ENCODE data around the gene HIVEP3.
"Not testable (repeated sequence)": the region's sequence is repeated elsewhere in the genome, so short reads cannot be mapped to it uniquely, and the experiment has no call there.

Gene HIVEP3

GRCh38 chr1:41918450-41919043 lies at the start of gene HIVEP3:
HIVEP3 (minus strand) TSS chr1:41918922.
- in situ Hi-C loops (cut with HindIII; ENCODE audit: low sequenced_read_pairs) = no loop called here

- in situ Hi-C loops (cut with HindIII; ENCODE audit: low sequenced_read_pairs) = no loop called here
Observed at GRCh38 chr1:41964400-41964799, 45.7 kb upstream of the HIVEP3 start.

- in situ Hi-C loops (cut with HindIII; ENCODE audit: low sequenced_read_pairs) = no loop called here
Observed at GRCh38 chr1:41963636-41964035, 44.9 kb upstream of the HIVEP3 start.

GRCh38 chr1:41958015-41958673 lies 39.4 kb upstream of the HIVEP3 start:
- in situ Hi-C loops (cut with HindIII; ENCODE audit: low sequenced_read_pairs) = no loop called here

GRCh38 chr1:41957568-41957967 lies 38.8 kb upstream of the HIVEP3 start:
- in situ Hi-C loops (cut with HindIII; ENCODE audit: low sequenced_read_pairs) = no loop called here

GRCh38 chr1:41955461-41956159 lies 36.9 kb upstream of the HIVEP3 start:
- in situ Hi-C loops (cut with HindIII; ENCODE audit: low sequenced_read_pairs) = no loop called here

- in situ Hi-C loops (cut with HindIII; ENCODE audit: low sequenced_read_pairs) = loop anchor here (5.0 kb wide), 1 partner anchor 42 kb away; no protein-coding TSS in a partner anchor
Observed at GRCh38 chr1:41954533-41954944, 35.8 kb upstream of the HIVEP3 start.

- in situ Hi-C loops (cut with HindIII; ENCODE audit: low sequenced_read_pairs) = loop anchor here (5.0 kb wide), 1 partner anchor 41 kb away; no protein-coding TSS in a partner anchor
Observed at GRCh38 chr1:41953291-41953690, 34.6 kb upstream of the HIVEP3 start.

GRCh38 chr1:41952208-41952607 lies 33.5 kb upstream of the HIVEP3 start:
- in situ Hi-C loops (cut with HindIII; ENCODE audit: low sequenced_read_pairs) = loop anchor here (5.0 kb wide), 1 partner anchor 40 kb away; no protein-coding TSS in a partner anchor

- in situ Hi-C loops (cut with HindIII; ENCODE audit: low sequenced_read_pairs) = loop anchor here (5.0 kb wide), 1 partner anchor 39 kb away; no protein-coding TSS in a partner anchor
Observed at GRCh38 chr1:41951492-41951891, 32.8 kb upstream of the HIVEP3 start.

- in situ Hi-C loops (cut with HindIII; ENCODE audit: low sequenced_read_pairs) = loop anchor here (5.0 kb wide), 1 partner anchor 39 kb away; no protein-coding TSS in a partner anchor
Observed at GRCh38 chr1:41950820-41951219, 32.1 kb upstream of the HIVEP3 start.

GRCh38 chr1:41945946-41946345 lies 27.2 kb upstream of the HIVEP3 start:
- in situ Hi-C loops (cut with HindIII; ENCODE audit: low sequenced_read_pairs) = not testable (repeated sequence)

- in situ Hi-C loops (cut with HindIII; ENCODE audit: low sequenced_read_pairs) = no loop called here
Observed at GRCh38 chr1:41943717-41944116, 25.0 kb upstream of the HIVEP3 start.

GRCh38 chr1:41942278-41942677 lies 23.6 kb upstream of the HIVEP3 start:
- in situ Hi-C loops (cut with HindIII; ENCODE audit: low sequenced_read_pairs) = no loop called here

GRCh38 chr1:41941381-41941780 lies 22.7 kb upstream of the HIVEP3 start:
- in situ Hi-C loops (cut with HindIII; ENCODE audit: low sequenced_read_pairs) = no loop called here

GRCh38 chr1:41939194-41939593 lies 20.5 kb upstream of the HIVEP3 start:
- in situ Hi-C loops (cut with HindIII; ENCODE audit: low sequenced_read_pairs) = no loop called here

- in situ Hi-C loops (cut with HindIII; ENCODE audit: low sequenced_read_pairs) = no loop called here
Observed at GRCh38 chr1:41936107-41936506, 17.4 kb upstream of the HIVEP3 start.

- in situ Hi-C loops (cut with HindIII; ENCODE audit: low sequenced_read_pairs) = no loop called here
Observed at GRCh38 chr1:41935226-41935625, 16.5 kb upstream of the HIVEP3 start.

- in situ Hi-C loops (cut with HindIII; ENCODE audit: low sequenced_read_pairs) = no loop called here
Observed at GRCh38 chr1:41933106-41933505, 14.4 kb upstream of the HIVEP3 start.

- in situ Hi-C loops (cut with HindIII; ENCODE audit: low sequenced_read_pairs) = no loop called here
Observed at GRCh38 chr1:41931578-41931977, 12.9 kb upstream of the HIVEP3 start.

GRCh38 chr1:41927118-41927517 lies 8.4 kb upstream of the HIVEP3 start:
- in situ Hi-C loops (cut with HindIII; ENCODE audit: low sequenced_read_pairs) = no loop called here

- in situ Hi-C loops (cut with HindIII; ENCODE audit: low sequenced_read_pairs) = no loop called here
Observed at GRCh38 chr1:41925712-41926111, 7.0 kb upstream of the HIVEP3 start.
